ENCODE measurements around the gene SRGAP3.

SRGAP3 gene

DNA sequence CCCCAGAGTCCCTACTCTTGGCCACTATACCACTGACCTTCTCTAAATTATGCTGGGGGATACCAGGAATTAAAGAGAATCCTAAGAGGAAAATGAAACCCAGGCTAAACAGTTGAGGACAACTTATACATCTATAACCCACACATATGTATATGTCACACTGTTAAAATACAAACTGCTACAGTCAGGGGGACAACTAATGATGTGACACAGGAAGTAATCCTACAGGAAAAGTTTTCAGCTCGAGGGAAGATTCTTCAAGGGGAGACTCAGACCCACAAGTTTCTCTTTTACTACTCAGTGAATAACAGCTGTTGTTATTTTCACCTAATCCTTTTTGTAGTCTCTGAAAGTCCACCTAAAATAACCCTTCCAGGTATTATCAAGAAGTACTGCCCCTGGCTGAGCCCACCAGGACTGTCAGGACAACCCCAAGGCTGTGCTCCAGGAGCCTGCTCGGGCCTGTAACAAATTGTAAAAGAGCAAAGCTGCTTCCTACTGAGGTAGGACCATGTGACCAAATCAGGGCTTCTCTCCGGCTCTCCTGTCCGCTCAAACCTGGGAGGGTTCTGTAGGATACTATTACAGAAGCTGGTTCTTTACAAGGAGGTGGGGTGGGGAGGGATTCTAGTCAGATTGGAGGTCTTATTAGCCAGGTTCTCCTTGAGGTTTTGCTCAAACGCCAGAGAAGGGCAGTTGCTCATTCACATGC is 91.6 kb downstream of the SRGAP3 start:
- H3K4me3 Mint-ChIP-seq: no peak overlapping the region
- no peaks in the 10 kb centered on the region for H3K36me3 Mint-ChIP-seq (ENCODE audit: low read depth)
- H3K27ac Mint-ChIP-seq: no peak overlapping the region
- H3K9me3 Mint-ChIP-seq: no peaks in the 10 kb centered on the region
- no peaks in the 10 kb centered on the region for H3K4me1 Mint-ChIP-seq (ENCODE audit: low read depth)
- intact Hi-C loops (cut with micrococcal nuclease): no loop called here
- no peaks in the 10 kb centered on the region for H3K27me3 Mint-ChIP-seq

GRCh38 chr3:9156604-9157003 is 92.8 kb downstream of the SRGAP3 start:
- Mint-ChIP-seq H3K4me3 (no peak overlapping the region), H3K36me3 (ENCODE audit: low read depth) (no peaks in the 10 kb centered on the region), H3K27me3 (no peaks in the 10 kb centered on the region), H3K4me1 (ENCODE audit: low read depth) (no peaks in the 10 kb centered on the region), H3K27ac (no peak overlapping the region), H3K9me3 (peaks cover 9% of the 10 kb centered on the region)
- intact Hi-C loops (cut with micrococcal nuclease): no loop called here

DNA sequence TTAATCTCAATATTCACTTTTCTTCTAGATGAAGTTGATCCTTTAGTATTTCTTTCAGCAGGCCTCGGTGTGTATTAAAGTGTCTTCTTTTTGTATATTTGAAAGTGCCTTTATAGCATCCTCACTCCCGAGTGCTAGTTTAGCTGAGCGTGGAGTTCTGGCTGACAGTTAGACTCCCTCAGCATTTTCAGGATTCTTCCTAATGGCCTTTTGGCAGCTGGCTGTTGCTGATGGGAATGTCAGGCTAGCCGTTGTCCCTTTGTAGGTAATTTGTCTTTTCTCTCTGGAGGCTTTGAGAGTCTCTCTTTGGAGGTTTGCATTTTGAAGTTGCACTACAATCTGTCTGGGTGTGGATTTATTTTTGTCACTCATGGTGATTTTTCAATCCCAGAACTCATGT is 94.4 kb downstream of the SRGAP3 start:
- Mint-ChIP-seq H3K27ac (no peak overlapping the region), H3K4me1 (ENCODE audit: low read depth) (no peaks in the 10 kb centered on the region), H3K36me3 (ENCODE audit: low read depth) (no peaks in the 10 kb centered on the region), H3K4me3 (no peak overlapping the region), H3K9me3 (peaks cover 25% of the 10 kb centered on the region), H3K27me3 (no peaks in the 10 kb centered on the region)
- intact Hi-C loops (cut with micrococcal nuclease): no loop called here

- H3K27me3 Mint-ChIP-seq: no peaks in the 10 kb centered on the region
- no peak overlapping the region for H3K4me3 Mint-ChIP-seq
- no peak overlapping the region for H3K27ac Mint-ChIP-seq
- no peaks in the 10 kb centered on the region for H3K4me1 Mint-ChIP-seq (ENCODE audit: low read depth)
- intact Hi-C loops (cut with micrococcal nuclease): no loop called here
- H3K9me3 Mint-ChIP-seq: peaks cover 27% of the 10 kb centered on the region
- H3K36me3 Mint-ChIP-seq (ENCODE audit: low read depth): no peaks in the 10 kb centered on the region
These were observed 95.4 kb downstream of the SRGAP3 start for GRCh38 chr3:9153904-9154619.

DNA sequence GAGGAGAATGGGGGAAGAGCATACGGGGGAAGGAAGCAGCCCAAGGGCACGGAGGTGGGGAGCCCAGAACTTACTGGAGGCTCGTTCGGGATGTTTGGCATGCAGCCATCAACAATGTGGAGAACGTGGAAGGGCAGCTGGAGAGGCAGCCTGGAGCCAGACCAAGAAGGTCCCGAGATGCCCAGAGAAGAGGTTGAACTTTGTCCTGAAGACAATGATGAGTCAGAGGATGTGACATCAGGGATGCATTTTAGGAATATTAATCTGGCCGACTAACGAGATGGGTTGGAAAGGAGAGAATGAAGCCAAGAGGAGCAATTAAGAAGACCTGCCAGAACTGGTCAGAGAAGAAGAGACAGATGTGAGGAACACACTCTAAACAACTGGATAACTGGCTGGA is 98.2 kb downstream of the SRGAP3 start:
- Mint-ChIP-seq H3K36me3 (ENCODE audit: low read depth) (no peaks in the 10 kb centered on the region), H3K27ac (no peak overlapping the region), H3K4me3 (no peak overlapping the region), H3K27me3 (no peaks in the 10 kb centered on the region), H3K9me3 (peaks cover 27% of the 10 kb centered on the region), H3K4me1 (ENCODE audit: low read depth) (no peaks in the 10 kb centered on the region)
- intact Hi-C loops (cut with micrococcal nuclease): no loop called here

DNA sequence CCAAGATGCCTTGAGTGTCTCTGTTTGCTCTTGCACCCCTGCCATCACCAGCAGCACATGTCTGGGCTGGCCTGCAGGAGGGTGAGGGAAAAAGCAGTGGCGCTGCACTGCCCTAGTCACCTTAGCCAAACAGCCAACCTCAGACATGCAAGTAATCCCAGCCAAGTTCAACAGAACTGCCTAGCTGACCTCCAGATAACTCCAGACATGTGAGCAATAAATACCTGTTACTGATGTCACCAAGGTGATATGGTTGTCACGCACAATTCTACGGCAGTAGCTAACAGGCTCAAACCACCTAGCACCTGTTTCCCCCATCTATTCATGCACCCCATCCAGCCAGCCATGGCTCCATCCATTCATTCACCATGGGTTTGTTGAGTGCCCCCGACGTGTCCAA is 99.9 kb downstream of the SRGAP3 start:
- intact Hi-C loops (cut with micrococcal nuclease): no loop called here
- peaks cover 40% of the 10 kb centered on the region for H3K9me3 Mint-ChIP-seq
- H3K4me3 Mint-ChIP-seq: no peak overlapping the region
- no peaks in the 10 kb centered on the region for H3K27me3 Mint-ChIP-seq
- no peaks in the 10 kb centered on the region for H3K4me1 Mint-ChIP-seq (ENCODE audit: low read depth)
- H3K27ac Mint-ChIP-seq: no peak overlapping the region
- no peaks in the 10 kb centered on the region for H3K36me3 Mint-ChIP-seq (ENCODE audit: low read depth)

DNA sequence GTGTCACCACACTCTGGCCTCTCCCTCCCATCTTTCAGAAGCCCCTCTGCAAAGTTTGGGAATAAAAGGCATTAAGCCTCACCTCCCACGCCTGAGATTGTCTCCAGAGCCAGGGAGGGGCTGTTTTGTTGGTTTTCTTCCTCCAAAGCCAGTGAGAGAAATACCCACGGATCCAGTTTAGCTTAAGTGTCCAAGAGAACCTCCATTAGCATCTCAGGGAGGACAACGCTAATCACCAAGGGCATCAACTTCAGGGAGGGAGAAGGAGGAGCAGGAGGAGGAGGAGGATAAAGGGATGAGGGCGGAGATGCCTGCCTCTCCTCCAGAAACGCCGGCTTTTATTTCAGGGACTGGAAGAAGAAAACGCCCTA is 101.6 kb downstream of the SRGAP3 start:
- H3K27ac Mint-ChIP-seq: no peak overlapping the region
- no peaks in the 10 kb centered on the region for H3K36me3 Mint-ChIP-seq (ENCODE audit: low read depth)
- peaks cover 48% of the 10 kb centered on the region for H3K9me3 Mint-ChIP-seq
- no peak overlapping the region for H3K4me3 Mint-ChIP-seq
- H3K27me3 Mint-ChIP-seq: no peaks in the 10 kb centered on the region
- no peaks in the 10 kb centered on the region for H3K4me1 Mint-ChIP-seq (ENCODE audit: low read depth)
- intact Hi-C loops (cut with micrococcal nuclease): no loop called here

GRCh38 chr3:9147215-9147895 is 102.1 kb downstream of the SRGAP3 start:
- no peak overlapping the region for H3K27ac Mint-ChIP-seq
- no peaks in the 10 kb centered on the region for H3K36me3 Mint-ChIP-seq (ENCODE audit: low read depth)
- no peak overlapping the region for H3K4me3 Mint-ChIP-seq
- H3K9me3 Mint-ChIP-seq: peaks cover 47% of the 10 kb centered on the region
- H3K27me3 Mint-ChIP-seq: no peaks in the 10 kb centered on the region
- no peaks in the 10 kb centered on the region for H3K4me1 Mint-ChIP-seq (ENCODE audit: low read depth)
- intact Hi-C loops (cut with micrococcal nuclease): no loop called here

DNA sequence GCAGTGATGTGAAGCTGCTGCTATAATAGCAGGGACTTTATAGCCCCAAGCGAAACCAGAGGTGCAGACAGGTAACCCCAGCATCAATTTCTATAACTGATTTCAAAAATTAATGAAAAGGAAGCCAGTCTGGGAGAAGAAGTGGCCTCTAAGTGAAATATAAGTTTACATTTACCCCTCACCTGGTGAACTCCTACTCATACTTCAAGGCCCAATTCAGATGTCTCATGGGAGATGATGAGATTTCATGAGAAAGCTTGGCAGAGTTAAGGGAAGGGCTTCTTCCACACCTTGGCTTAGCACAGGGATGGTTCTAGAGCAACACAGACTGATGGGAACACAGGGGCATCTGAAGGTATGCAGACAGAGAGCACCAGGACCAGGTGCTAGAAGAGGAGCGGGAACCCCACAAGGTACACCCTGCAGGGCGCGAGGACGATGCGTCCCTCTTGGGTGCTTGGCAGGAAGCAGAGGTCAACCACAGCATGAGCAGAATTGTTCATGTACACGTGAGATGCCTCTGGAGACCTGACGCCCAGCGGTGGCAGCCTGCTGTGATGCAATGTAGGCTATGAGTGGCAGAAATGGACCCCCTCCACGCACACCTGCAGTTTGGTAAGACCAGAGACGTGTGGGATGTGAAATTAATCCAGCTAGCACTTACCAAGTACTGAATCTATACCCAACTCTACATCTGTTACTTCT is 102.9 kb downstream of the SRGAP3 start:
- peaks cover 38% of the 10 kb centered on the region for H3K9me3 Mint-ChIP-seq
- H3K4me1 Mint-ChIP-seq (ENCODE audit: low read depth): no peaks in the 10 kb centered on the region
- intact Hi-C loops (cut with micrococcal nuclease): no loop called here

GRCh38 chr3:9143184-9143583 is 106.3 kb downstream of the SRGAP3 start:
- H3K27me3 Mint-ChIP-seq: no peaks in the 10 kb centered on the region
- no peaks in the 10 kb centered on the region for H3K36me3 Mint-ChIP-seq (ENCODE audit: low read depth)
- intact Hi-C loops (cut with micrococcal nuclease): no loop called here
- no peak overlapping the region for H3K4me3 Mint-ChIP-seq
- H3K9me3 Mint-ChIP-seq: peaks cover 29% of the 10 kb centered on the region
- no peaks in the 10 kb centered on the region for H3K4me1 Mint-ChIP-seq (ENCODE audit: low read depth)
- no peak overlapping the region for H3K27ac Mint-ChIP-seq

More for the DNA sequence above, 102.9 kb downstream of the SRGAP3 start:
- H3K27me3 Mint-ChIP-seq: no peaks in the 10 kb centered on the region
- no peak overlapping the region for H3K27ac Mint-ChIP-seq
- H3K4me3 Mint-ChIP-seq: no peak overlapping the region
- H3K36me3 Mint-ChIP-seq (ENCODE audit: low read depth): no peaks in the 10 kb centered on the region

GRCh38 chr3:9142362-9142761 is 107.1 kb downstream of the SRGAP3 start:
- Mint-ChIP-seq H3K4me3 (no peak overlapping the region), H3K4me1 (ENCODE audit: low read depth) (no peaks in the 10 kb centered on the region), H3K27me3 (no peaks in the 10 kb centered on the region), H3K9me3 (peaks cover 29% of the 10 kb centered on the region), H3K27ac (no peak overlapping the region), H3K36me3 (ENCODE audit: low read depth) (no peaks in the 10 kb centered on the region)
- intact Hi-C loops (cut with micrococcal nuclease): no loop called here

- intact Hi-C loops (cut with micrococcal nuclease): no loop called here
- Mint-ChIP-seq H3K36me3 (ENCODE audit: low read depth) (no peaks in the 10 kb centered on the region), H3K27me3 (peaks cover under 1% of the 10 kb centered on the region), H3K4me3 (no peak overlapping the region), H3K27ac (no peak overlapping the region), H3K4me1 (ENCODE audit: low read depth) (no peaks in the 10 kb centered on the region), H3K9me3 (peaks cover 29% of the 10 kb centered on the region)
These were observed 107.5 kb downstream of the SRGAP3 start for GRCh38 chr3:9141928-9142289.

GRCh38 chr3:9139366-9139765 is 110.1 kb downstream of the SRGAP3 start:
- H3K4me3 Mint-ChIP-seq: no peak overlapping the region
- no peak overlapping the region for H3K27ac Mint-ChIP-seq
- no peaks in the 10 kb centered on the region for H3K36me3 Mint-ChIP-seq (ENCODE audit: low read depth)
- H3K4me1 Mint-ChIP-seq (ENCODE audit: low read depth): no peaks in the 10 kb centered on the region
- H3K9me3 Mint-ChIP-seq: peaks cover 14% of the 10 kb centered on the region
- intact Hi-C loops (cut with micrococcal nuclease): no loop called here
- peaks cover 15% of the 10 kb centered on the region for H3K27me3 Mint-ChIP-seq

GRCh38 chr3:9137676-9138075 is 111.8 kb downstream of the SRGAP3 start:
- Mint-ChIP-seq H3K27me3 (peaks cover 15% of the 10 kb centered on the region), H3K4me3 (no peak overlapping the region), H3K9me3 (peaks cover 8% of the 10 kb centered on the region)

More at GRCh38 chr3:9137676-9138075, 111.8 kb downstream of the SRGAP3 start:
- no peaks in the 10 kb centered on the region for H3K36me3 Mint-ChIP-seq (ENCODE audit: low read depth)
- H3K27ac Mint-ChIP-seq: no peak overlapping the region
- no peaks in the 10 kb centered on the region for H3K4me1 Mint-ChIP-seq (ENCODE audit: low read depth)
- intact Hi-C loops (cut with micrococcal nuclease): no loop called here
